ENCODE data around the gene PLCB1.

Gene PLCB1

DNA sequence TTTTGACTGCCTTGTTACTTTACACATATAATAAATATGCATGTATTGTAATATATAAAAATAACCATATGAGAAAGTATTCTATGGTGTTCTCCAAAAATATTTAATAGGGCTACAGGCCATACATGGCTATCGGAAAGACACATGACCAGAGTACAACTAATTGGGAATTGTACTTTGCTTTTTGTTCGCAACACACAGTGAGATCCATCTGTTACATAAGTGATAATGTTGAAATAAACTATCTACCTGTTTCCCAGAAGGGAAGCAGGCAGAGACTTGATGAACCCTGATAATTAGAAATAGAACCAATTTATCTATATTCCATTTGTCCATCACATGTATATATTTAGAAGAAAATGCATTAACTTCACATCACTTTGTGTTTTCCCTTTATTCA lies 592.8 kb downstream of the PLCB1 start:
- TF ChIP-seq CTCF (IDR thresholded peaks at IDR 0.05; ENCODE audit: low read depth, low read length, missing control alignments), result no peak
- no peak for DNase-seq (ENCODE audit: low read depth)
- no peak overlapping the region for H3K4me3 ChIP-seq (ENCODE audit: low read depth, low read length)

GRCh38 chr20:8726460-8726859 lies 594.4 kb downstream of the PLCB1 start:
- no peak for DNase-seq (ENCODE audit: low read depth)
- H3K4me3 ChIP-seq (ENCODE audit: low read depth, low read length), result no peak overlapping the region
- no peak for TF ChIP-seq CTCF (IDR thresholded peaks at IDR 0.05; ENCODE audit: low read depth, low read length, missing control alignments)

GRCh38 chr20:8735014-8735413 lies 602.9 kb downstream of the PLCB1 start:
- no peak overlapping the region for H3K4me3 ChIP-seq (ENCODE audit: low read depth, low read length)
- TF ChIP-seq CTCF (IDR thresholded peaks at IDR 0.05; ENCODE audit: low read depth, low read length, missing control alignments), result no peak
- DNase-seq (ENCODE audit: low read depth), result no peak

- no peak overlapping the region for H3K4me3 ChIP-seq (ENCODE audit: low read depth, low read length)
- TF ChIP-seq CTCF (IDR thresholded peaks at IDR 0.05; ENCODE audit: low read depth, low read length, missing control alignments), result no peak
- no peak for DNase-seq (ENCODE audit: low read depth)
Observed at GRCh38 chr20:8735674-8736073, 603.6 kb downstream of the PLCB1 start.

- DNase-seq (ENCODE audit: low read depth), result no peak
- no peak overlapping the region for H3K4me3 ChIP-seq (ENCODE audit: low read depth, low read length)
- no peak for TF ChIP-seq CTCF (IDR thresholded peaks at IDR 0.05; ENCODE audit: low read depth, low read length, missing control alignments)
Observed at GRCh38 chr20:8740265-8740664, 608.2 kb downstream of the PLCB1 start.

- DNase-seq (ENCODE audit: low read depth), result no peak
- no peak for TF ChIP-seq CTCF (IDR thresholded peaks at IDR 0.05; ENCODE audit: low read depth, low read length, missing control alignments)
- H3K4me3 ChIP-seq (ENCODE audit: low read depth, low read length), result no peak overlapping the region
Observed at GRCh38 chr20:8744228-8744844, 612.3 kb downstream of the PLCB1 start.

- H3K4me3 ChIP-seq (ENCODE audit: low read depth, low read length), result no peak overlapping the region
- DNase-seq (ENCODE audit: low read depth), result no peak
- TF ChIP-seq CTCF (IDR thresholded peaks at IDR 0.05; ENCODE audit: low read depth, low read length, missing control alignments), result no peak
Observed at GRCh38 chr20:8749101-8749500, 617.0 kb downstream of the PLCB1 start.
